Middle frontal gyrus (tissue), 1 donor: ENCODE results near the gene RBM33.

Experiments
- DNase-seq: peaks from one replicate; pipeline ENCODE4 v3.0.0-alpha.2; 2015; ENCODE audit warnings: low spot score; ENCODE audit errors: extremely low spot score

RBM33 gene

DNA sequence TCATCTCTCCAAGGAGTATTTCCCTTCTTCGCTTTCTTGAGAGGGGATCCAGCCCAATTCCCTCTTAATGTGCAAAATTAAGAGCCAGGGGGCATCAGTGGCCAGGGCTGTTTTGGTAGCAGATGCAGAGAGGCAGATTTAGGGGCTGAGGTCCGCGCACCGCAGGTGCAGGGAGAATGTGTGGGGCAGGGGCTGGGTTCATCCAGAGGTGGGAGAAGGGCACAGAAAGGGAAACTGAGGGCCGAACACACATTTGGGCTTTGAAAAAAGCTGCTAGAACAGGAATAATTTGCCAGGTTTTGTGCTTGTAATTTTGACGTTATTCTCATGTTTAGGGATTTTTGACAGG is 174.3 kb downstream of the RBM33 start:
- DNase-seq, result no peak

DNA sequence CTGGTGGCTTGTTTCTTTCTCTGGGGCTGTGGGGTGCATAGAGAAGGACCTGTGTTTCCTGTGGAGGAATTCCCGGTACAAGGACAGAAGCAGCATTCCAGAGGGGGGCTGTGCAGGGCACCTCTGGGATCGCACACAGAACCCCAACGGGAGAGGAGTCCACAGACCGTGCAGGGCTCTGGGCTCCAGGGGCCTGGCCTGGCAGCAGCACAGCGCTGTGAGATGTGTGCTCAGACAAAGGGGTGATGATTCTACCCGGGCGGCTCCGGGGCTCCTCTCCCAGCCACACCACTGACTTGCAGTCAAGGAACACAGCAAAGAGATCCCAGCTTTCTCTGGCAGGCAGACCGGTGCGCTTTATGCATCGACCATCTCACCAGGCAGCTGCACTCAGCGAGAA is 174.7 kb downstream of the RBM33 start:
- DNase-seq, result no peak

DNA sequence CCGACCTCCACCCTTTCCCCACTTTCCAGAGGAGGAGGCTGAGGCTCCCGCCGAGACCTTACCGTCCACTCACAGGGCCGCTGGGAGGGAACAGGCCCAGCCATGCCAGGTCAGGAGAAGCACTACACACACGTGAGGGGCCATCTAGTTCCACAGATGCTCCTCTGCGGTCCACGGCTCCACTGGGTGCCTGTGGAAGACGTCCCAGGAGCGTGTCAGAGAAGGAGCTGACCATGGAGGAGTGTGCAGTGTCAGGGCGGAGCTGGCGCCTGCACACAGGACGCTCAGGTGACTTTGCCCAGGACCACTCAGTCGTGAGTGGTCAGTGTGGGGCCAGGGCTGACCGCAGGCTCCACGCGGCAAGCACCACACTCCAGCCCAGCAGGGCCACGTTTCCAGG is 175.8 kb downstream of the RBM33 start:
- DNase-seq, result no peak

DNA sequence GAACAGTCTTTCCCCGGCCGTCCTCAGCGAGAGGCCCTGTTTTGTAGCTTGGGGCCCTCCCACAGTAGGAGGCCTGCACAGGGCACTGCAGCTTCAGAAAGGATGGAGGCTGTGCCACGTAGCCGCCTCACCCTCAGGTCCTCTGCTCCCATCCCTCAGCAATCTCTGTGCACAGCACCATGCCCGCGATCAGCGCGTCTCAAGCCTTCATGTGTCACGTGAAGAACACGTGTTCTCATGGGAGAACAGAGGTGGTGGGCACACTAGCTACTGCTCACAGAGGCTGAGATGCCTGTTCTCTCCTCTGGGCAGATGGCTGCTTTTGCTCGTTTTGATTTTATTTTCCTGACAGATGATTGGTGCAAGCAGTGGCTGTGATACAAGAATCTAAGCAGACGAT is 176.3 kb downstream of the RBM33 start:
- no peak for DNase-seq

- no peak for DNase-seq
These were observed 177.4 kb downstream of the RBM33 start for GRCh38 chr7:155821851-155822250.

- DNase-seq, result no peak
These were observed 179.9 kb downstream of the RBM33 start for GRCh38 chr7:155824227-155824886.

- no peak for DNase-seq
These were observed 180.9 kb downstream of the RBM33 start for GRCh38 chr7:155825336-155825735.

DNA sequence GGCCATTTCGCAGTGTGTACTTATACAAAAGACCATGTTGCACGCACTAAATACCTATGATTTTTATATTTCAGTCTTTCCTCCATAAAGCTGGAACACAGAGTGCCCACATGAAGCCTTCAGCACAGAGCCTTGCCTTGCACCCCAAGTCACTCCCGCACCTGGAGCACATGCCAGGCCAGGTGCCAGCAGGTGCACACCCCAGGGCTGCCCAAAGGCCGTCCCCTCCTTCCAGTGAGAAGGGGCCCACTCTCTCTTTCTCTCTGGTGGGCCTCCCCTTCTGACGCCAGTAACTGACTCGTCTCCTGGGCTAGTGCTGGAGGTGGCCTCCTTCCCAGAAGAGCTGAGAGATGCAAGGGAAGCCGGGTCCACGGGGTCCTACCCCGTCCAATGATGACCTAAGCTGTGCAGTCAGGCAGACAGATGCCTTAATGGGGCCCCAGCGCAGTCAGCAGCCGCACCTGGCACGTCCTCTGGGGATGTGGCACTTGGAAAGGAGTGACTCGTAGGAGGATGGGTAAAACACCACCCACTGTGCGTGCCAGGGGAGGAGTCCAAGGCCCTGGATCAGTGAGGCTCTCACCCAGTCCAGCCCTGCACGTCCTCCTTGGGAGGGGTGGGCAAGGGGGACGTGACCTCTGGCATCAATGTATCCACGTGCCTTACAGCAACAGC is 185.5 kb downstream of the RBM33 start:
- no peak for DNase-seq
